PC-3 (cell line): ENCODE data around the gene U2AF1L4. TPM values are rescaled to one million over a fixed set of nuclear protein-coding genes. Genes with fewer than 3 reads are reported as not detected.

Experiments used
- ATAC-seq: fragments of 200-7000 bp; cut with Tn5 transposase; 2 replicates; pipeline ENCODE4 v1.9.1; 2020; ENCODE audit warnings: mild to moderate bottlenecking, moderate library complexity
- BruUV-seq: library from RNA; stranded (reverse); fragments of 400-500 nt; replicated peaks from 2 replicates; lab custom pipeline; 2021; lab: Mats Ljungman, UMichigan
- CTCF ChIA-PET: fragments of 300-600 bp; sonication (Branson Sonifier 250); formaldehyde crosslinking; loops from one replicate; lab custom pipeline; 2022; ENCODE audit warnings: antibody characterized with exemption; lab: Charles Lee
- POLR2A ChIA-PET: fragments of 300-600 bp; sonication (Branson Sonifier 250); formaldehyde crosslinking; loops from one replicate; lab custom pipeline; 2022; ENCODE audit warnings: antibody characterized with exemption; ENCODE audit not compliant: unreplicated experiment; lab: Charles Lee
- DNase-seq: peaks from one replicate; pipeline ENCODE4 v3.0.0-alpha.2; 2015
- H2AFZ ChIP-seq: fragments of 300-600 bp; sonication (generic); 2 replicates; pipeline ENCODE4 v1.6.0; 2016; ENCODE audit warnings: antibody characterized with exemption, low read length
- H3F3A ChIP-seq: fragments of 300-600 bp; sonication (generic); one replicate; pipeline ENCODE4 v1.6.0; 2017; ENCODE audit warnings: antibody characterized with exemption, low read length, control low read depth, mild to moderate bottlenecking; ENCODE audit not compliant: unreplicated experiment
- H3K27ac ChIP-seq: fragments of 300-600 bp; sonication (generic); 2 replicates; pipeline ENCODE4 v1.5.1; 2016; ENCODE audit warnings: mild to moderate bottlenecking, low read length
- H3K27me3 ChIP-seq: fragments of 300-600 bp; sonication (generic); 2 replicates; pipeline ENCODE4 v1.6.1; 2016; ENCODE audit warnings: low read length, mixed read lengths
- H3K36me3 ChIP-seq: fragments of 300-600 bp; sonication (generic); 2 replicates; pipeline ENCODE4 v1.6.1; 2016; ENCODE audit warnings: low read depth, mixed run types, low read length, mixed read lengths
- H3K4me1 ChIP-seq: fragments of 300-600 bp; sonication (generic); 2 replicates; pipeline ENCODE4 v1.5.1; 2016; ENCODE audit warnings: low read length; ENCODE audit not compliant: insufficient read depth
- H3K4me2 ChIP-seq: fragments of 300-600 bp; sonication (generic); 2 replicates; pipeline ENCODE4 v1.6.0; 2016; ENCODE audit warnings: low read length
- H3K4me3 ChIP-seq: fragments of 300-600 bp; sonication (generic); 2 replicates; pipeline ENCODE4 v1.5.1; 2016; ENCODE audit warnings: mild to moderate bottlenecking, low read length, mixed read lengths
- H3K79me2 ChIP-seq: fragments of 300-600 bp; sonication (generic); 2 replicates; pipeline ENCODE4 v1.6.1; 2017; ENCODE audit warnings: low read length, mixed read lengths
- H3K9ac ChIP-seq: fragments of 300-600 bp; sonication (generic); 2 replicates; pipeline ENCODE4 v1.6.0; 2016; ENCODE audit warnings: mild to moderate bottlenecking, low read length
- H3K9me2 ChIP-seq: fragments of 300-600 bp; sonication (generic); replicated peaks from 2 replicates; pipeline ENCODE4 v1.6.1; 2016; ENCODE audit warnings: mixed run types, low read length, mixed read lengths
- H3K9me3 ChIP-seq: fragments of 300-600 bp; sonication (generic); 2 replicates; pipeline ENCODE4 v1.6.1; 2016; ENCODE audit warnings: low read length, mixed read lengths
- H4K20me1 ChIP-seq: fragments of 300-600 bp; sonication (generic); 2 replicates; pipeline ENCODE4 v1.6.1; 2016; ENCODE audit warnings: low read length, mixed read lengths
- CTCF ChIP-seq: fragments of 300-600 bp; sonication (generic); conservative IDR thresholded peaks from 2 replicates; pipeline ENCODE4 v1.5.1; 2017; ENCODE audit warnings: antibody characterized with exemption, low read depth, mild to moderate bottlenecking, low read length
- EZH2 ChIP-seq: fragments of 300-600 bp; sonication (generic); IDR thresholded peaks from one replicate; pipeline ENCODE4 v1.6.1; 2017; ENCODE audit warnings: antibody characterized with exemption, mild to moderate bottlenecking, low read length; ENCODE audit not compliant: unreplicated experiment
- EZH2phosphoT487 ChIP-seq: fragments of 300-600 bp; sonication (generic); IDR thresholded peaks from 2 replicates; pipeline ENCODE4 v1.6.1; 2018; ENCODE audit warnings: mild to moderate bottlenecking, antibody characterized with exemption, low read length, borderline replicate concordance
- intact Hi-C: fragments of 100-400 bp; cut with micrococcal nuclease; formaldehyde crosslinking; loops from 2 replicates; pipeline ENCODE4 v1.9.0; 2023
- total RNA-seq: library from RNA; depleted of rRNA; stranded (reverse); fragments of >200 nt; gene quantifications from 2 replicates; pipeline ENCODE4 v1.2.3, GENCODE V29; 2014

Gene U2AF1L4
- total RNA-seq, 1 experiment from 2014 or later: 7.8 TPM

- no peak for TF ChIP-seq EZH2phosphoT487
- TF ChIP-seq EZH2: no peak
- TF ChIP-seq CTCF: no peak
- Histone ChIP-seq H4K20me1 (0 out of 2 replicates have a peak, but pooled peaks cover 3% of the 10 kb centered on the region), H3K27ac (no peak overlapping the region), H3K4me3 (peak overlapping the region; percentile 91; the same call in 1 of the 2 replicates), H3K9me3 (no peaks in the 10 kb centered on the region), H3K9ac (no peak overlapping the region), H3K36me3 (no peaks in the 10 kb centered on the region; the same call in 1 of the 2 replicates), H3K27me3 (no peaks in the 10 kb centered on the region), H3K4me2 (peak overlapping the region; percentile 97), H2AFZ (no peak overlapping the region), H3F3A (no peaks in the 10 kb centered on the region), H3K9me2 (no peaks in the 10 kb centered on the region), H3K4me1 (peaks cover 20% of the 10 kb centered on the region; the same call in 1 of the 2 replicates), H3K79me2 (peaks cover 33% of the 10 kb centered on the region)
- CTCF ChIA-PET: no interaction called here
- intact Hi-C loops: loop anchor here (5.0 to 10.0 kb wide), 2 partner anchors 168 to 219 kb away; partner anchors contain the start of genes LRFN3 and TMEM147
- BruUV-seq: no TSS peak
- POLR2A ChIA-PET: no interaction called here
- DNase-seq (no peak), ATAC-seq (no peak)
Observed at GRCh38 chr19:35715355-35715809, 29.8 kb downstream of the U2AF1L4 start.

GRCh38 chr19:35714601-35715354, 30.4 kb downstream of the U2AF1L4 start:
- TF ChIP-seq CTCF (no peak), EZH2 (no peak), EZH2phosphoT487 (no peak)
- Histone ChIP-seq H3K27ac (no peak overlapping the region), H3K27me3 (no peaks in the 10 kb centered on the region), H3F3A (no peaks in the 10 kb centered on the region), H3K9me3 (no peaks in the 10 kb centered on the region), H3K79me2 (peaks cover 28% of the 10 kb centered on the region), H3K4me3 (no peak overlapping the region), H3K9ac (no peak overlapping the region), H3K9me2 (no peaks in the 10 kb centered on the region), H3K4me1 (peaks cover 20% of the 10 kb centered on the region; the same call in 1 of the 2 replicates), H3K4me2 (no peak overlapping the region), H2AFZ (no peak overlapping the region), H4K20me1 (0 out of 2 replicates have a peak, but pooled peaks cover 2% of the 10 kb centered on the region), H3K36me3 (no peaks in the 10 kb centered on the region; the same call in 1 of the 2 replicates)
- ChIA-PET CTCF (no interaction called here), POLR2A (no interaction called here)
- intact Hi-C loops: loop anchor here (5.0 to 10.0 kb wide), 2 partner anchors 167 to 220 kb away; partner anchors contain the start of genes LRFN3 and TMEM147
- ATAC-seq (no peak), DNase-seq (no peak)
- BruUV-seq: no TSS peak
